ENCODE measurements around the gene FILIP1.

DNA sequence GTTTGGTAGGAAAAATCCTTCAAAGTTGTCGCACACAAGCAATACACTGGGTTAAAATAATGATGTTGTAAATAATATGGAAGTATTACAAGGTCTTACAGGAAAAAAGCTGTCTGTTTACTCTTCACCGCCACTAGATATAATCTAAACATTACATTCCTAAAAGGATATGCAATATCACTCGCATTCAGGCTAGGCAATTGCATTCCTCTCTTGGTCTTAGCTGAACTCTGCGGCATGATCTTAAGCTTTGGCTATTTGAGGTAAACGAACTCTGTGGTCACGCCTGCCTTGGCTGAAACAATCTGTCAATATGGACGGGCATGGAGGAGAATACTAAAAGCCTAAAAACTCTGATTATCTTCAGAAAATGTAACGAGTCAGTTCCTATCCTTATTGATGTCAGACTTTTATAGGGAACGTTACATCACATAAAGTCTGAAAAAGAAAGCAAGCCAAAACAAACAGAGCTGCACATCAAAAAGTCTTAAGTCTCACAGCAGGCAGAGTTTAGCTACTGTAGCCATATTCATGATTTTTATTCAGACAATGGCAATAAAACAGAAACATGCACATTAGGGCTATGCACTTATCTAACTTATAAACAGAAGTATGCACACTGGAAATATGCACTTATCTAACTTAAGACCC lies 30.8 kb upstream of the FILIP1 start:
- TF ChIP-seq SIN3A (IDR thresholded peaks at IDR 0.05; ENCODE audit: borderline replicate concordance, insufficient read depth, low read length) (no peak), TAF1 (IDR thresholded peaks at IDR 0.05; ENCODE audit: borderline replicate concordance, insufficient read depth, low read length) (no peak)

Measured in PFSK-1 (cell line).